ENCODE results near the gene ZNF107.

Gene ZNF107

DNA sequence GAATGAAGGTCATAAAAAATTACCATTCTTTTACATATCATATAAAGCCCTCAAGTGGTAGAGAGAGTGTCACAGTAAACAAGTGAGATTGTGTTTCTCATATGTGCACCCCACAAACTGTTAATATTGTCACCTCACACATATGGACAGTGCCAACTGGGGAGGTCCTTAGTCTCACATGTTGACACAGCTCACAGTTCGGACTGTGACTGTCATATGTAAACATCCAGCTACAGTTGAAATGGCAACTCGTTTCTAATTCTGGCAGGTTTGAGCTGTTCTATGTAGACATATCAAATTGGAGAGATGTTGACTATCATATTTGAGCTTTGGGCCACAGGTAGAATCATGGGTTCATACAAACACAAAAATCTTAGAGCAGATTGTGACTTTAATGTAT is 39.4 kb upstream of the ZNF107 start:
- no peak overlapping the region for H3K9ac ChIP-seq (ENCODE audit: low read length)
- no peaks in the 10 kb centered on the region for H3K36me3 ChIP-seq (ENCODE audit: insufficient read depth, low read length)
- H3K9me3 ChIP-seq (ENCODE audit: low read length): no peaks in the 10 kb centered on the region
- no peaks in the 10 kb centered on the region for H3K9me2 ChIP-seq (ENCODE audit: low read depth, low read length)
- H2AFZ ChIP-seq (ENCODE audit: low read length): no peak overlapping the region
- no peaks in the 10 kb centered on the region for H4K20me1 ChIP-seq (ENCODE audit: insufficient read depth, low read length)
- H3K4me2 ChIP-seq (ENCODE audit: low read length): no peak overlapping the region
- H3K79me2 ChIP-seq (ENCODE audit: insufficient read depth, low read length): no peaks in the 10 kb centered on the region
- no peaks in the 10 kb centered on the region for H3F3A ChIP-seq (ENCODE audit: insufficient read depth, low read length)
- H3K27me3 ChIP-seq (ENCODE audit: insufficient read depth, low read length): no peaks in the 10 kb centered on the region
- no peaks in the 10 kb centered on the region for H3K4me1 ChIP-seq (ENCODE audit: insufficient read depth, low read length, severe bottlenecking)
- H3K4me3 ChIP-seq (ENCODE audit: low read depth, low read length, poor library complexity, severe bottlenecking): no peak overlapping the region
- TF ChIP-seq EZH2 (IDR thresholded peaks at IDR 0.05; ENCODE audit: borderline replicate concordance, low read length): no peak
- TF ChIP-seq, protein P1, sequence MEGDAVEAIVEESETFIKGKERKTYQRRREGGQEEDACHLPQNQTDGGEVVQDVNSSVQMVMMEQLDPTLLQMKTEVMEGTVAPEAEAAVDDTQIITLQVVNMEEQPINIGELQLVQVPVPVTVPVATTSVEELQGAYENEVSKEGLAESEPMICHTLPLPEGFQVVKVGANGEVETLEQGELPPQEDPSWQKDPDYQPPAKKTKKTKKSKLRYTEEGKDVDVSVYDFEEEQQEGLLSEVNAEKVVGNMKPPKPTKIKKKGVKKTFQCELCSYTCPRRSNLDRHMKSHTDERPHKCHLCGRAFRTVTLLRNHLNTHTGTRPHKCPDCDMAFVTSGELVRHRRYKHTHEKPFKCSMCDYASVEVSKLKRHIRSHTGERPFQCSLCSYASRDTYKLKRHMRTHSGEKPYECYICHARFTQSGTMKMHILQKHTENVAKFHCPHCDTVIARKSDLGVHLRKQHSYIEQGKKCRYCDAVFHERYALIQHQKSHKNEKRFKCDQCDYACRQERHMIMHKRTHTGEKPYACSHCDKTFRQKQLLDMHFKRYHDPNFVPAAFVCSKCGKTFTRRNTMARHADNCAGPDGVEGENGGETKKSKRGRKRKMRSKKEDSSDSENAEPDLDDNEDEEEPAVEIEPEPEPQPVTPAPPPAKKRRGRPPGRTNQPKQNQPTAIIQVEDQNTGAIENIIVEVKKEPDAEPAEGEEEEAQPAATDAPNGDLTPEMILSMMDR (IDR thresholded peaks at IDR 0.05; ENCODE audit: low read length): no peak
- no peak overlapping the region for H3K27ac ChIP-seq (ENCODE audit: low read depth, low read length, poor library complexity, severe bottlenecking)

DNA sequence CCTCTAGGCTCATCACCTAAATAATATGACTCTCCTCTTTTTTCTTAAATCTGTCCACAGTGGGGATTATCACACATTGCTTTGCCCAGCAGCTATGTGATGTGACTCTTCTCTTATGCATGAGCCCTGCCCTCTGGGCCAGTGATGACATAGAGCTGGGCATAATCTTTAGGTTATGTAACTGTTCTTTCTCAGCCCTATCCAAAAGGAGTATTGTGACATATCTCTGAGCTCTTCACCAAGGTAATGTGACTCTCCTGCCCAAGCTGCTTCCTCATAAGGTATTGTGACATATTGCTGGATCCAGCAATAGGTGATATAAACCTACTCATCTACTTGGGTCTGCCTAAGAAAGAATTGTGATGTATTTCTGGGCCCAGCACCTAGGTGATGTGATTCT is 37.7 kb upstream of the ZNF107 start:
- H3K4me3 ChIP-seq (ENCODE audit: low read depth, low read length, poor library complexity, severe bottlenecking): no peak overlapping the region
- no peak overlapping the region for H3K9ac ChIP-seq (ENCODE audit: low read length)
- TF ChIP-seq, protein P1 (IDR thresholded peaks at IDR 0.05; ENCODE audit: low read length): no peak
- no peak for TF ChIP-seq EZH2 (IDR thresholded peaks at IDR 0.05; ENCODE audit: borderline replicate concordance, low read length)
- H3K4me1 ChIP-seq (ENCODE audit: insufficient read depth, low read length, severe bottlenecking): no peaks in the 10 kb centered on the region
- H3K9me3 ChIP-seq (ENCODE audit: low read length): no peaks in the 10 kb centered on the region
- no peaks in the 10 kb centered on the region for H3K27me3 ChIP-seq (ENCODE audit: insufficient read depth, low read length)
- no peak overlapping the region for H3K4me2 ChIP-seq (ENCODE audit: low read length)
- no peaks in the 10 kb centered on the region for H3K79me2 ChIP-seq (ENCODE audit: insufficient read depth, low read length)
- H4K20me1 ChIP-seq (ENCODE audit: insufficient read depth, low read length): no peaks in the 10 kb centered on the region
- no peaks in the 10 kb centered on the region for H3K9me2 ChIP-seq (ENCODE audit: low read depth, low read length)
- no peaks in the 10 kb centered on the region for H3K36me3 ChIP-seq (ENCODE audit: insufficient read depth, low read length)
- no peaks in the 10 kb centered on the region for H3F3A ChIP-seq (ENCODE audit: insufficient read depth, low read length)
- H2AFZ ChIP-seq (ENCODE audit: low read length): no peak overlapping the region
- no peak overlapping the region for H3K27ac ChIP-seq (ENCODE audit: low read depth, low read length, poor library complexity, severe bottlenecking)

DNA sequence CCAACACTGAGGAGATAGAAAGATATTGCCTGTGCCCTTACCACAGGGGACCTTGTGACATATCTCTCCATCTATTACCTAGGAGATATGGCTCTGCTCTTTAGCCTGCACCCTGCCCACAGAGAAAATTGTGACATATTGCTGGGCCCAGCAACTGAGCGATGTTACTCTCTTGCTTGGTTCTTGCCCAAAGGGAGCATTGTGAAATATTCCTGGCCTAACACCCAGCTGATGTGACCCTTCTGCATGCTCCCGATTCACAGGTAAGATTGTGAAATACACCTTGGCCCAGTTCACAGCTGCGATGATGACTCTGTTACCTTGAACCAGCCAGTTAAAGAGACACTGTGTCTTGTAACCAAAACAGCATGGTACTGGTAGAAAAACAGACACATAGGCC is 37.2 kb upstream of the ZNF107 start:
- Histone ChIP-seq H2AFZ (ENCODE audit: low read length) (no peak overlapping the region), H3K36me3 (ENCODE audit: insufficient read depth, low read length) (no peaks in the 10 kb centered on the region), H3K79me2 (ENCODE audit: insufficient read depth, low read length) (no peaks in the 10 kb centered on the region), H4K20me1 (ENCODE audit: insufficient read depth, low read length) (no peaks in the 10 kb centered on the region), H3K27me3 (ENCODE audit: insufficient read depth, low read length) (no peaks in the 10 kb centered on the region), H3K4me2 (ENCODE audit: low read length) (no peak overlapping the region), H3K4me1 (ENCODE audit: insufficient read depth, low read length, severe bottlenecking) (no peaks in the 10 kb centered on the region), H3K9me2 (ENCODE audit: low read depth, low read length) (no peaks in the 10 kb centered on the region), H3F3A (ENCODE audit: insufficient read depth, low read length) (no peaks in the 10 kb centered on the region), H3K9me3 (ENCODE audit: low read length) (no peaks in the 10 kb centered on the region), H3K4me3 (ENCODE audit: low read depth, low read length, poor library complexity, severe bottlenecking) (no peak overlapping the region), H3K27ac (ENCODE audit: low read depth, low read length, poor library complexity, severe bottlenecking) (no peak overlapping the region), H3K9ac (ENCODE audit: low read length) (no peak overlapping the region)
- no peak for TF ChIP-seq EZH2 (IDR thresholded peaks at IDR 0.05; ENCODE audit: borderline replicate concordance, low read length)
- TF ChIP-seq, protein P1 (IDR thresholded peaks at IDR 0.05; ENCODE audit: low read length): no peak
